HG03565 (cell line): Measurements from ENCODE around the gene PYM1.

Source experiments
- ATAC-seq: cut with Tn5 transposase; IDR thresholded peaks from one replicate; pipeline ENCODE4 v1.9.1; 2021; ENCODE audit warnings: mild to moderate bottlenecking, moderate library complexity; ENCODE audit not compliant: unreplicated experiment

The PYM1 gene

GRCh38 chr12:55927588-55928502 is at the start of gene PYM1:
PYM1 (minus strand) TSS chr12:55927894; CDS start chr12:55927761, 133 bp downstream.
- ATAC-seq = peak; percentile 29

GRCh38 chr12:55974308-55974730 is 46.6 kb upstream of the PYM1 start:
- ATAC-seq = no peak

- peak; percentile 83 for ATAC-seq
These were observed 46.1 kb upstream of the PYM1 start, which contains the start of gene RAB5B for GRCh38 chr12:55973599-55974307. RAB5B (plus strand) TSS chr12:55974078; CDS start chr12:55986961, 12,883 bp downstream.

GRCh38 chr12:55972911-55973598 is 45.4 kb upstream of the PYM1 start:
- no peak for ATAC-seq

- no peak for ATAC-seq
These were observed 44.8 kb upstream of the PYM1 start for GRCh38 chr12:55972456-55972855.

GRCh38 chr12:55972042-55972441 is 44.3 kb upstream of the PYM1 start:
- no peak for ATAC-seq

GRCh38 chr12:55970775-55971174 is 43.1 kb upstream of the PYM1 start:
- ATAC-seq = no peak

GRCh38 chr12:55969356-55969755 is 41.7 kb upstream of the PYM1 start:
- ATAC-seq = no peak

- peak; percentile 75 for ATAC-seq
These were observed 39.0 kb upstream of the PYM1 start, which contains the start of gene CDK2 for GRCh38 chr12:55966408-55967281. CDK2 (plus strand) TSS chr12:55966830; CDS start chr12:55967009, 179 bp downstream.

- ATAC-seq = no peak
These were observed 38.3 kb upstream of the PYM1 start, which contains the start of gene PMEL for GRCh38 chr12:55965941-55966407. PMEL (minus strand) TSS chr12:55966042; CDS start chr12:55966011, 31 bp downstream.

GRCh38 chr12:55965240-55965639 is 37.5 kb upstream of the PYM1 start:
- ATAC-seq = no peak

- no peak for ATAC-seq
These were observed 36.1 kb upstream of the PYM1 start for GRCh38 chr12:55963760-55964159.

- no peak for ATAC-seq
These were observed 29.6 kb upstream of the PYM1 start for GRCh38 chr12:55957106-55957859.

GRCh38 chr12:55955800-55956508 is 28.3 kb upstream of the PYM1 start:
- ATAC-seq = no peak

GRCh38 chr12:55955344-55955743 is 27.6 kb upstream of the PYM1 start:
- no peak for ATAC-seq

GRCh38 chr12:55946553-55946952 is 18.9 kb upstream of the PYM1 start:
- no peak for ATAC-seq

- no peak for ATAC-seq
These were observed 15.0 kb upstream of the PYM1 start for GRCh38 chr12:55942577-55943136.

GRCh38 chr12:55942055-55942454 is 14.4 kb upstream of the PYM1 start:
- ATAC-seq = no peak
